ENCODE measurements around the gene GUCY1B1.

- TF ChIP-seq CTCF (IDR thresholded peaks at IDR 0.05): no peak
- TF ChIP-seq POLR2A (IDR thresholded peaks at IDR 0.05): no peak
Observed at GRCh38 chr4:155811083-155811482, 52.3 kb downstream of the GUCY1B1 start.
